Osteocyte (in vitro differentiated cells): ENCODE measurements around the gene TDRD1. TPM values are rescaled to one million over a fixed set of nuclear protein-coding genes. Genes with fewer than 3 reads are reported as not detected.
A peak's percentile ranks its signal among the peaks of the same experiment; 100 is the strongest.

Experiments
- DNase-seq: peaks from one replicate; pipeline ENCODE4 v3.0.0; 2021; ENCODE audit warnings: mixed read lengths; ENCODE audit not compliant: unreplicated experiment; ENCODE audit errors: extremely low spot score
- H3K27ac Mint-ChIP-seq: one replicate; pipeline ENCODE4 v1.8.0; 2021; ENCODE audit warnings: mild to moderate bottlenecking, mixed read lengths; ENCODE audit not compliant: unreplicated experiment
- H3K27me3 Mint-ChIP-seq: one replicate; pipeline ENCODE4 v1.8.0; 2021; ENCODE audit warnings: mixed read lengths; ENCODE audit not compliant: unreplicated experiment
- H3K36me3 Mint-ChIP-seq: one replicate; pipeline ENCODE4 v1.8.0; 2021; ENCODE audit warnings: mixed read lengths; ENCODE audit not compliant: unreplicated experiment
- H3K4me1 Mint-ChIP-seq: one replicate; pipeline ENCODE4 v1.8.0; 2021; ENCODE audit warnings: mixed read lengths; ENCODE audit not compliant: unreplicated experiment
- H3K4me3 Mint-ChIP-seq: one replicate; pipeline ENCODE4 v1.8.0; 2021; ENCODE audit warnings: mild to moderate bottlenecking, moderate library complexity, mixed read lengths; ENCODE audit not compliant: unreplicated experiment
- H3K9me3 Mint-ChIP-seq: one replicate; pipeline ENCODE4 v1.8.0; 2021; ENCODE audit warnings: mixed read lengths; ENCODE audit not compliant: unreplicated experiment
- CTCF ChIP-seq: fragments of 200-600 bp; sonication (generic); IDR thresholded peaks from 2 replicates; pipeline ENCODE4 v1.5.0; 2021; ENCODE audit warnings: antibody characterized with exemption, mild to moderate bottlenecking, moderate library complexity
- total RNA-seq: library from RNA; stranded (reverse); gene quantifications from 2 replicates; pipeline ENCODE4 v1.2.1, GENCODE V29; 2021

The TDRD1 gene
- total RNA-seq, 1 donor from 2014 or later = not detected

- Mint-ChIP-seq H3K9me3 (peaks cover 7% of the 10 kb centered on the region), H3K4me3 (peak overlapping the region; percentile 100), H3K36me3 (peaks cover 13% of the 10 kb centered on the region), H3K4me1 (peaks cover 25% of the 10 kb centered on the region), H3K27ac (peak overlapping the region; percentile 23), H3K27me3 (peaks cover 2% of the 10 kb centered on the region)
- no peak for DNase-seq
- no peak for TF ChIP-seq CTCF
These were observed 6.9 kb upstream of the TDRD1 start for GRCh38 chr10:114172216-114172615.

GRCh38 chr10:114172776-114173602 lies 6.2 kb upstream of the TDRD1 start:
- TF ChIP-seq CTCF = no peak
- Mint-ChIP-seq H3K27me3 (peaks cover 2% of the 10 kb centered on the region), H3K36me3 (peaks cover 11% of the 10 kb centered on the region), H3K27ac (peak overlapping the region; percentile 98), H3K9me3 (peaks cover 7% of the 10 kb centered on the region), H3K4me3 (peak overlapping the region; percentile 100), H3K4me1 (peaks cover 29% of the 10 kb centered on the region)
- DNase-seq = no peak

GRCh38 chr10:114173603-114173920 lies 5.6 kb upstream of the TDRD1 start:
- TF ChIP-seq CTCF = no peak
- peak overlapping the region; percentile 98 for H3K27ac Mint-ChIP-seq
- H3K9me3 Mint-ChIP-seq = peaks cover 4% of the 10 kb centered on the region
- peaks cover 7% of the 10 kb centered on the region for H3K36me3 Mint-ChIP-seq
- peaks cover 2% of the 10 kb centered on the region for H3K27me3 Mint-ChIP-seq
- peak overlapping the region; percentile 100 for H3K4me3 Mint-ChIP-seq
- no peak for DNase-seq
- peaks cover 29% of the 10 kb centered on the region for H3K4me1 Mint-ChIP-seq

GRCh38 chr10:114173921-114174694 lies 5.0 kb upstream of the TDRD1 start, which contains the start of gene CCDC186:
Gene CCDC186, minus strand, starts transcription at chr10:114174203. Its CDS starts 10,935 bp downstream, at chr10:114163268.
- peak; percentile 96 for DNase-seq
- peak within 1 kb of the TSS; percentile 100 for H3K4me3 Mint-ChIP-seq
- H3K4me1 Mint-ChIP-seq = peaks cover 30% of the 10 kb centered on the region
- H3K36me3 Mint-ChIP-seq = peaks cover 3% of the 10 kb centered on the region
- peak within 1 kb of the TSS; percentile 98 for H3K27ac Mint-ChIP-seq
- TF ChIP-seq CTCF = no peak
- no peaks in the 10 kb centered on the region for H3K9me3 Mint-ChIP-seq
- peaks cover 2% of the 10 kb centered on the region for H3K27me3 Mint-ChIP-seq

GRCh38 chr10:114174695-114175188 lies 4.4 kb upstream of the TDRD1 start:
- Mint-ChIP-seq H3K4me1 (peaks cover 35% of the 10 kb centered on the region), H3K36me3 (peaks cover 3% of the 10 kb centered on the region), H3K27me3 (peaks cover 2% of the 10 kb centered on the region), H3K27ac (peak overlapping the region; percentile 81), H3K9me3 (no peaks in the 10 kb centered on the region), H3K4me3 (peak overlapping the region; percentile 100)
- TF ChIP-seq CTCF = no peak
- no peak for DNase-seq
